GM12878 (cell line): Measurements from ENCODE around the gene TMEM255B. TPM values are rescaled to one million over a fixed set of nuclear protein-coding genes. Genes with fewer than 3 reads are reported as not detected.
A peak's percentile ranks its signal among the peaks of the same experiment; 100 is the strongest.

Experiments
- ATAC-seq: fragments of 200-7000 bp; cut with Tn5 transposase; 3 replicates; pipeline ENCODE4 v1.9.1; 2020; ENCODE audit warnings: mild to moderate bottlenecking, moderate library complexity
- BruUV-seq: library from RNA; stranded (reverse); fragments of 400-500 nt; replicated peaks from 2 replicates; lab custom pipeline; 2021; lab: Mats Ljungman, UMichigan
- CTCF ChIA-PET: fragments of 300-600 bp; sonication (Branson Sonifier 250); formaldehyde crosslinking; extraction: SDS; loops from one replicate; lab custom pipeline; 2021; ENCODE audit warnings: inconsistent platforms; lab: Yijun Ruan, JAX
- POLR2A ChIA-PET: fragments of 350-600 bp; formaldehyde crosslinking; extraction: SDS; loops from one replicate; lab custom pipeline; 2021; ENCODE audit warnings: inconsistent platforms; lab: Charles Lee
- RAD21 ChIA-PET: fragments of 300-600 bp; sonication (Branson Sonifier 250); formaldehyde crosslinking; loops from one replicate; lab custom pipeline; 2023; ENCODE audit warnings: antibody characterized with exemption; ENCODE audit not compliant: unreplicated experiment; lab: Charles Lee
- SMC1A ChIA-PET: fragments of 300-600 bp; sonication (Branson Sonifier 250); formaldehyde crosslinking; loops from one replicate; lab custom pipeline; 2023; ENCODE audit not compliant: unreplicated experiment, uncharacterized antibody; lab: Charles Lee
- DNase-seq: peaks from one replicate; pipeline ENCODE4 v3.0.0-alpha.2; 2011; ENCODE audit warnings: low read depth, low spot score
- FAIRE-seq: peaks from 3 replicates; lab custom pipeline; 2011; peaks lifted over from hg19 to GRCh38; lab: Jason Lieb, UNC
- H2AFZ ChIP-seq: 2 replicates; pipeline ENCODE4 v1.6.0; 2011; ENCODE audit warnings: low read depth, low read length, control low read depth; ENCODE audit not compliant: control insufficient read depth
- H3K27ac ChIP-seq: 2 replicates; pipeline ENCODE4 v1.5.1; 2011; ENCODE audit warnings: control low read depth; ENCODE audit not compliant: control insufficient read depth, insufficient read depth
- H3K27me3 ChIP-seq, 2 experiments: replicated peaks in 1 of 2; 2 replicates each; pipeline versions ENCODE4 v1.6.0 to v1.6.1; 2011; ENCODE audit warnings: low read length in 1 of 2; ENCODE audit not compliant: control insufficient read depth in 2 of 2, insufficient read depth in 2 of 2
- H3K36me3 ChIP-seq, 2 experiments: 2 replicates each; pipeline ENCODE4 v1.5.1; 2011; ENCODE audit warnings: low read length in 1 of 2; ENCODE audit not compliant: control insufficient read depth in 2 of 2, insufficient read depth in 2 of 2
- H3K4me1 ChIP-seq: 2 replicates; pipeline ENCODE4 v1.6.1; 2011; ENCODE audit warnings: mild to moderate bottlenecking, low read length, moderate library complexity, mixed read lengths; ENCODE audit not compliant: control insufficient read depth, insufficient read depth
- H3K4me2 ChIP-seq: 2 replicates; pipeline ENCODE4 v1.6.0; 2011; ENCODE audit warnings: control low read depth; ENCODE audit not compliant: control insufficient read depth, insufficient read depth
- H3K4me3 ChIP-seq: fragments of 200-600 bp; sonication (generic); 2 replicates; pipeline ENCODE4 v1.5.1; 2016
- H3K79me2 ChIP-seq: 2 replicates; pipeline ENCODE4 v1.6.0; 2011; ENCODE audit warnings: low read length; ENCODE audit not compliant: control insufficient read depth, insufficient read depth
- H3K9ac ChIP-seq: 2 replicates; pipeline ENCODE4 v1.8.0; 2011; ENCODE audit warnings: low read length, control low read depth, mixed read lengths; ENCODE audit not compliant: control insufficient read depth, insufficient read depth
- H3K9me3 ChIP-seq: replicated peaks from 3 replicates; pipeline ENCODE4 v1.5.1; 2011; ENCODE audit warnings: mild to moderate bottlenecking, low read length; ENCODE audit not compliant: control insufficient read depth, insufficient read depth
- H4K20me1 ChIP-seq: 2 replicates; pipeline ENCODE4 v1.6.0; 2011; ENCODE audit not compliant: control insufficient read depth, insufficient read depth
- BCLAF1 ChIP-seq: fragments of 450-650 bp; IDR thresholded peaks from 2 replicates; pipeline ENCODE4 v1.6.1; 2017; ENCODE audit warnings: antibody characterized with exemption, mild to moderate bottlenecking, moderate library complexity
- BHLHE40 ChIP-seq, 2 experiments: fragments of 450-650 bp in 1 of 2; IDR thresholded peaks; 2 replicates each; pipeline ENCODE4 v1.6.1; 2011 to 2017; ENCODE audit warnings: low read depth in 2 of 2, borderline replicate concordance in 1 of 2, improper control_type of control experiment in 1 of 2, low read length in 1 of 2, mild to moderate bottlenecking in 1 of 2
- WGBS: methylation state at CpG from one replicate; pipeline ENCODE4 v1.1.6; 2016; ENCODE audit warnings: low lambda C conversion rate; ENCODE audit not compliant: insufficient replicate concordance, insufficient coverage; ENCODE audit errors: missing lambda C conversion rate; 5-methylcytosine and 5-hydroxymethylcytosine counted together
- in situ Hi-C: fragments of 300-500 bp; cut with MboI; formaldehyde crosslinking; loops from 9 replicates; pipeline ENCODE4 v1.14.3; 2018; ENCODE audit warnings: mixed read lengths
- intact Hi-C: fragments of 100-400 bp; cut with micrococcal nuclease; formaldehyde crosslinking; loops from one replicate; pipeline ENCODE4 v1.14.2; 2022; ENCODE audit not compliant: unreplicated experiment
- polyA plus RNA-seq, 11 experiments: library from polyadenylated mRNA; depleted of rRNA in 4 of 11; unstranded in 6 of 11; stranded (reverse) in 5 of 11; fragments of >200 nt; fragmentation: Nextera tagmentation in 4 of 11; fragmentation: Illumina TruSeq in 1 of 11; extraction: Ambion mirVana in 4 of 11; extraction: Trizol in 1 of 11; gene quantifications; 1 replicate in 1 of 11; 2 replicates in 10 of 11; pipeline versions ENCODE4 v1.2.1 to v1.2.3, GENCODE V29; 2011 to 2016; ENCODE audit warnings: inconsistent platforms in 2 of 11, missing spikeins in 2 of 11, low read depth in 1 of 11
- total RNA-seq, 4 experiments: library from RNA; depleted of rRNA in 3 of 4; stranded (reverse); fragments of >200 nt in 3 of 4; fragmentation: Illumina TruSeq in 1 of 4; extraction: Trizol in 1 of 4; gene quantifications; 2 replicates each; pipeline versions ENCODE4 v1.2.1 to v1.2.3, GENCODE V29; 2013 to 2021

TMEM255B gene
- total and polyA plus RNA-seq, 10 of the 15 experiments (the other 5 are each of a cell fraction or from before 2014, with no cell fraction given): 0.04 to 0.62 (median 0.13) TPM; not detected in 3

DNA sequence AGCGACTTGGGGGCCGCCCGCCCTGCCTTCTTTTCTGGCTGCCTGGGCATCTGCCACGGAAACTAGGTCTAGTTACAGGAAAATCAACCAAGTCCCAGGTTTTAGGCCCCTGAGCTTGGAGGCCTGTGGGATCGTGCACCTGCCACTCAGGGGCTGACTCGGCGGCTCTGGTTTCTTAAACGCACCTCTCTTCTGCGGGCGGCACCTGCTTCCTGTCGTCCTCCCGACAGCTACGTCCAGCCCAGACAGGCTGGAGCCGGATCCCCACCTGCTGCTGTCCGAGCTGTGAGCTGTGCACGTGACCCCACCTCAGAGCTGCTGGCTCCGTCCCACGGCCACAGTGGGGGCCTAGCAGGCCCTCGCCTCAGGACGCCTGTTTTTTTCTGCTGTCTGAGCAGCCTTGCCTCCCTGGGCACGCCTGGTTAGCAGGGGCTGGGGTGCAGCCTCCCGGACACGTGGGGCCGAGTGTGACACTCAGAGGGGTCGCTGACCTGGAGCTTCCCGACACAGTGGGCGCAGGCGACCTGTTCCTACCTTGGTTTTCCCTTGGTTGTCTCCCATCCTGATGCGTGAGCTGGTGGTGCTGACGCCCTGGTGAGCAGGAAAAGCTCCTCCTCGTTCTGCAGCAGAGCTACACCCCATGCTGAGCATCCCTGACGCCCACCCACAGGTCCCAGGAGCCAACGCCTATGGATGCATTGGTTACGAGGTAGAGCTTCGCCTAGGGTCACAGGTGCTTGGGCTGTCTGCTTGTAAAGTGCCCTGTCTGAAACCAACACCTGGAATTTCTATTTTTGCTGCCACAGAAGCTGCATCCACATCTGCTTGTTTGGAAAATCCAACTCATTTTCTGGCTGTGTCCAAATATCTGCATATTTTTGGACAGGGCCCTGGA is 17.5 kb downstream of the TMEM255B start:
- DNase-seq (no peak), FAIRE-seq (no peak), ATAC-seq (no peak)
- ChIA-PET RAD21 (no interaction called here), SMC1A (no interaction called here), CTCF (no interaction called here), POLR2A (no interaction called here)
- WGBS: 33% methylated on average over 25 of the region's 35 CpGs
- no peaks in the 10 kb centered on the region for H3K79me2 ChIP-seq
- TF ChIP-seq BHLHE40 (IDR thresholded peaks at IDR 0.05; ENCODE audit: borderline replicate concordance in 1 of 2, low read depth in 2 of 2, low read length in 1 of 2) (0 out of 4 replicates have a peak, but pooled peaks of 1 of the 2 experiments have one; percentile 7), BCLAF1 (no peak)
- no TSS peak for BruUV-seq
- H2AFZ ChIP-seq: no peak overlapping the region
- no peak overlapping the region for H3K27ac ChIP-seq
- intact Hi-C loops: no loop called here
- H4K20me1 ChIP-seq: no peaks in the 10 kb centered on the region
- no peak overlapping the region for H3K9ac ChIP-seq
- in situ Hi-C loops: no loop called here
- H3K4me1 ChIP-seq: no peaks in the 10 kb centered on the region
- H3K36me3 ChIP-seq: no peaks in the 10 kb centered on the region
- H3K9me3 ChIP-seq: no peaks in the 10 kb centered on the region
- no peaks in the 10 kb centered on the region; a peak in 1 of 4 replicates for H3K27me3 ChIP-seq
- H3K4me2 ChIP-seq: no peak overlapping the region
- no peak overlapping the region for H3K4me3 ChIP-seq
